Transverse colon (tissue), 4 donors: ENCODE data around the gene SENP6. TPM values are rescaled to one million over a fixed set of nuclear protein-coding genes. Genes with fewer than 3 reads are reported as not detected.
A peak's percentile ranks its signal among the peaks of the same experiment; 100 is the strongest.

ENCODE experiments used
- DNase-seq: peaks from one replicate; pipeline ENCODE4 v3.0.0-alpha.2; 2019
- H3K27ac ChIP-seq, 4 donors: fragments of 200-600 bp; sonication (generic); 2 replicates each; pipeline ENCODE4 v1.5.1; 2016 to 2018; ENCODE audit warnings: inconsistent platforms in 4 of 4
- H3K27me3 ChIP-seq: fragments of 200-600 bp; sonication (generic); 2 replicates; pipeline ENCODE4 v1.5.1; 2017; ENCODE audit warnings: inconsistent platforms
- H3K36me3 ChIP-seq, 4 donors: fragments of 200-600 bp; sonication (generic); 2 replicates each; pipeline ENCODE4 v1.5.1; 2017 to 2019; ENCODE audit warnings: inconsistent platforms in 4 of 4
- H3K4me1 ChIP-seq, 4 donors: fragments of 200-600 bp; sonication (generic); 2 replicates each; pipeline ENCODE4 v1.5.1; 2017 to 2020; ENCODE audit warnings: inconsistent platforms in 4 of 4
- H3K4me3 ChIP-seq, 4 donors: fragments of 200-600 bp; sonication (generic); 1 replicate in 1 of 4; 2 replicates in 3 of 4; pipeline versions ENCODE4 v1.5.1 to v1.6.1; 2017 to 2019; ENCODE audit warnings: inconsistent platforms in 4 of 4
- H3K9me3 ChIP-seq, 2 donors: fragments of 200-600 bp; sonication (generic); 2 replicates each; pipeline ENCODE4 v1.5.1; 2017 to 2019; ENCODE audit warnings: inconsistent platforms in 2 of 2
- CTCF ChIP-seq, 5 experiments: fragments of 200-600 bp in 3 of 5; fragments of 450-650 bp in 2 of 5; sonication (generic) in 3 of 5; IDR thresholded peaks; 1 replicate in 2 of 5; 2 replicates in 3 of 5; pipeline ENCODE4 v1.5.1; 2016 to 2017; ENCODE audit warnings: antibody characterized with exemption in 5 of 5, inconsistent platforms in 3 of 5, mild to moderate bottlenecking in 2 of 5, moderate library complexity in 1 of 5
- EP300 ChIP-seq: sonication (generic); formaldehyde crosslinking; IDR thresholded peaks from one replicate; pipeline ENCODE4 v1.6.1; 2017; ENCODE audit warnings: antibody characterized with exemption, low read depth
- POLR2A ChIP-seq: fragments of 450-650 bp; IDR thresholded peaks from one replicate; pipeline ENCODE4 v1.6.1; 2016; ENCODE audit warnings: antibody characterized with exemption, mild to moderate bottlenecking, moderate library complexity
- POLR2AphosphoS5 ChIP-seq, 3 donors: sonication (generic); formaldehyde crosslinking; IDR thresholded peaks; one replicate each; pipeline ENCODE4 v1.6.1; 2016; ENCODE audit warnings: antibody characterized with exemption in 3 of 3
- whole genome bisulfite sequencing, 2 donors: methylation state at CpG; one replicate each; pipeline ENCODE4 v1.1.5; 2018; ENCODE audit warnings: low coverage in 1 of 2; 5-methylcytosine and 5-hydroxymethylcytosine counted together
- in situ Hi-C, 4 donors: fragments of 200-750 bp; cut with MboI; loops; one replicate each; pipeline versions ENCODE4 v1.15.0 to v1.15.1; 2017; ENCODE audit warnings: low sequenced_read_pairs in 3 of 4, low pct_ligation_motif_present in 1 of 4, low pct_unique_long_range_greater_than_20kb in 1 of 4
- intact Hi-C: fragments of 100-400 bp; cut with DNase I; formaldehyde crosslinking; loops from one replicate; pipeline ENCODE4 v1.15.1; 2023; ENCODE audit warnings: low total_unique reads
- total RNA-seq, 4 donors: library from RNA; depleted of rRNA; stranded (reverse); fragments of >200 nt; gene quantifications; one replicate each; pipeline ENCODE4 v1.1.0, GENCODE V29; 2016

Gene SENP6
- total RNA-seq, 4 donors from 2014 or later = 59.1 to 136 (median 107) TPM

GRCh38 chr6:75612434-75612833 is 10.8 kb downstream of the SENP6 start:
- no peak overlapping the region for H3K4me3 ChIP-seq
- intact Hi-C loops (no loop called here), in situ Hi-C loops (no loop called here)
- 76% methylated on average over 3 of the region's 3 CpGs; no CpG with 5 or more reads in 1 of the 2 donors for WGBS, 2 donors
- TF ChIP-seq EP300 (no peak), CTCF (IDR thresholded peaks at IDR 0.05) (no peak), POLR2A (no peak), POLR2AphosphoS5 (IDR thresholded peaks at IDR 0.05) (no peak)
- H3K4me1 ChIP-seq = peaks cover 42 to 94% (median 74%) of the 10 kb centered on the region in 4 donors
- peak overlapping the region; percentile 65 to 76 (median 69) for H3K27ac ChIP-seq
- no peaks in the 10 kb centered on the region for H3K36me3 ChIP-seq
- no peak for DNase-seq
- H3K27me3 ChIP-seq = no peaks in the 10 kb centered on the region
- no peaks in the 10 kb centered on the region for H3K9me3 ChIP-seq

DNA sequence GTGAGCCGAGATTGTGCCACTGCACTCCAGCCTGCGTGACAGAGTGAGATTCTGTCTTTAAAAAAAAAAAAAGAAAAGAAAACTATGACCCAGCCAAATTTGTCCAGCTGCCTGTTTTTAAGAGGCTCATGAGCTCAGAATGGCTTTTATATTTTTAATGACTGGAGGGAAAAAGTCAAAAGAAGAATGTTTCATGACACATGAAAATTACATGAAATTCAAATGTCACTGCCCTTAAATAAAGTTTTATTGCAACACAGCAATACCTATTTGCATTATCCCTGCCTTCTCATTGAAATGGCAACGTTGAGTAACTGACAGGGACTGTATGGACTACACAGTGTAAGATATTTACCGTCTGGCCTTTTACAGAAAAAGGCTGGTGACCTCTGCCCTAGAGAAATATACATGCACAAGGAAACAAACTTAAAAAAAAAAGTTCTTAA is 11.4 kb downstream of the SENP6 start:
- TF ChIP-seq POLR2AphosphoS5 (IDR thresholded peaks at IDR 0.05) (peak in 1 of 3 donors; percentile 9), CTCF (IDR thresholded peaks at IDR 0.05) (no peak)
- H3K27ac ChIP-seq = peak overlapping the region; percentile 65 to 76 (median 69)
- WGBS, 2 donors = 19 to 20% methylated on average over 3 to 4 of the region's 4 CpGs
- intact Hi-C loops = no loop called here
- no peaks in the 10 kb centered on the region for H3K27me3 ChIP-seq
- H3K36me3 ChIP-seq = no peaks in the 10 kb centered on the region
- peaks cover 41 to 94% (median 70%) of the 10 kb centered on the region in 4 donors for H3K4me1 ChIP-seq
- H3K9me3 ChIP-seq = no peaks in the 10 kb centered on the region
- H3K4me3 ChIP-seq = peak overlapping the region in 1 of 4 donors; percentile 21
- in situ Hi-C loops = no loop called here
- no peak for DNase-seq

DNA sequence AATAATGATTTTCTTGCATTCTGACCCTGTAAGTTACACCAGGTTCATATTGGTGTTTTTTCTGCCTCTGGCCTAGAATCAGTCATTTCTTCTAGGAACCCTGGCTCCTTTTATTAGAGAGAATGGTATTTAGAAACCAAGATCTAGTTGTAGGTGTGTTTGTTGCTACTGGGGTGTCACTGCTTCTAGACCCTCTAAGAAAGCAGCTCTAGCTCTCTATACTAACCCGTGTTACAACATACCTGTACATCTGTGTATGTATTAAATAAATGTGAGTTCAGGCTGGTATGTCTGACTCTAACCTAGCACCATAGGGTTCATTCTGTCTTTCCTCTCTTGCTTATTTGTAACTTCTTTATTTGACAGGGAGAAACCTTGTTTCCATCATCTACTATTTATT is 16.8 kb downstream of the SENP6 start:
- WGBS, 2 donors = 86 to 100% methylated on average over 1 of the region's 1 CpG
- intact Hi-C loops = no loop called here

DNA sequence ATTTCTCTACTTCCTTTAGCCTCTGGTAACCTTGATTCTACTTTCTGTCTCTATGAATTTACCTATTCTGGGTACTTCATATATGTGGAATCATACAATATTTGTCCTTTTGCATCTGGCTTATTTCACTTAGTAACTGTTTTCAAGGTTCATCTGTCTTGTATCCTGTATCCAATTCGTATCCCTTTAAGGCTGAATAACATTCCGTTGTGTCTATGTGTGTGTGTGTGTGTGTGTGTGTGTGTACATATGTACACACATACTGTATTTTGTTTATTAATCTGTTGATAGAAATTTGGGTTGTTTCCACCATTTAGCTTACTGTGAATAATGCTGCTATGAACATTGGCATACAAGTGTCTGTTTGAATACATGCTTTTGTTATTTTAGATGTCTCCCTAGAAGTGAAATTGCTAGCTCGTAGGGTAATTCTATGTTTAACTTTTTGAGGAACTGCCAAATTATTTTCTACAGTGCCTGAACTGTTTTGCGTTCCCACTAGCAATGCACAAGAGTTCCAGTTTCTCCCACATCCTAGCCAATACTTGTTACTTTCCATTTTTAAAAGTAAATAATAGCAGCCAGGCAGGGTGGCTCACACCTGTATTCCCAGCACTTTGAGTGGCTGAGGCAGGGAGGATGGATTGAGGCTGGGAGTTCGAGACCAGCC is 17.7 kb downstream of the SENP6 start:
- DNase-seq = no peak
- no peak for TF ChIP-seq CTCF (IDR thresholded peaks at IDR 0.05)
- no peak for TF ChIP-seq POLR2AphosphoS5 (IDR thresholded peaks at IDR 0.05)
- TF ChIP-seq EP300 = no peak
- TF ChIP-seq POLR2A = no peak
- 42 to 48% methylated on average over 5 of the region's 5 CpGs for WGBS, 2 donors
- no peaks in the 10 kb centered on the region for H3K27me3 ChIP-seq
- H3K27ac ChIP-seq = peak overlapping the region in 3 of 4 donors; percentile 50 to 71 (median 55)
- in situ Hi-C loops (no loop called here), intact Hi-C loops (no loop called here)
- H3K4me1 ChIP-seq = peaks cover 10 to 73% (median 41%) of the 10 kb centered on the region in 4 donors
- no peaks in the 10 kb centered on the region for H3K9me3 ChIP-seq
- H3K36me3 ChIP-seq = peaks cover 0 to 12% (median 3%) of the 10 kb centered on the region in 4 donors
- no peak overlapping the region for H3K4me3 ChIP-seq

More for the DNA sequence above, 16.8 kb downstream of the SENP6 start:
- in situ Hi-C loops = no loop called here
- peaks cover 0 to 6% (median 0%) of the 10 kb centered on the region in 4 donors for H3K36me3 ChIP-seq
- no peaks in the 10 kb centered on the region for H3K27me3 ChIP-seq
- no peak for DNase-seq
- H3K4me1 ChIP-seq = peaks cover 13 to 82% (median 48%) of the 10 kb centered on the region in 4 donors
- TF ChIP-seq EP300 (no peak), POLR2A (no peak), POLR2AphosphoS5 (IDR thresholded peaks at IDR 0.05) (no peak), CTCF (IDR thresholded peaks at IDR 0.05) (no peak)
- peak overlapping the region; percentile 15 to 71 (median 52) for H3K27ac ChIP-seq
- no peaks in the 10 kb centered on the region for H3K9me3 ChIP-seq
- H3K4me3 ChIP-seq = no peak overlapping the region
